WTC11 (cell line): ENCODE measurements around the gene CDK6.

Source experiments
- SOX15 ChIP-seq: fragments of 250-450 bp; sonication (Bioruptor Pico); IDR thresholded peaks from 2 replicates; pipeline ENCODE4 v1.9.0; 2021; ENCODE audit warnings: mild to moderate bottlenecking
- TF ChIP-seq, protein P1 (sequence below): fragments of 200-600 bp; IDR thresholded peaks from 2 replicates; pipeline ENCODE4 v1.8.0; 2022; ENCODE audit warnings: antibody characterized with exemption

DNA sequence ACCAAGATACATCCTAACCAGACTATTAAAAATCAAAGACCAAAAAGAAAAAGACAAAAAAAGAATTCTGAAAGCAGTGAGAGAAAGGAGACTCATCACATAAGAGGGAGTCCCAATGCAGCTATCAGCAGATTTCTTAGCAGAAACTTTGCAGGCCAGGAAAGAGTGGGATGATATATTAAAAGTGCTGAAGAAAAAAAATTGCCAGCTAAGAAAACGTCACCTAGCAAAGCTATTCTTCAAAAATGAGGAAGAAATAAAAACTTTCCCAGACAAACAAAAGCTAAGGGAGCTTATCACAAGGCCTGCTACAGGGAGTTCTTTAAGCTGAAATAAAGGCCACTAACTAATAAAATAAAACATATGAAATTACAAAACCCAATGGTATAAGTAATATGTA, 40.5 kb upstream of the CDK6 start:
- TF ChIP-seq, protein P1, sequence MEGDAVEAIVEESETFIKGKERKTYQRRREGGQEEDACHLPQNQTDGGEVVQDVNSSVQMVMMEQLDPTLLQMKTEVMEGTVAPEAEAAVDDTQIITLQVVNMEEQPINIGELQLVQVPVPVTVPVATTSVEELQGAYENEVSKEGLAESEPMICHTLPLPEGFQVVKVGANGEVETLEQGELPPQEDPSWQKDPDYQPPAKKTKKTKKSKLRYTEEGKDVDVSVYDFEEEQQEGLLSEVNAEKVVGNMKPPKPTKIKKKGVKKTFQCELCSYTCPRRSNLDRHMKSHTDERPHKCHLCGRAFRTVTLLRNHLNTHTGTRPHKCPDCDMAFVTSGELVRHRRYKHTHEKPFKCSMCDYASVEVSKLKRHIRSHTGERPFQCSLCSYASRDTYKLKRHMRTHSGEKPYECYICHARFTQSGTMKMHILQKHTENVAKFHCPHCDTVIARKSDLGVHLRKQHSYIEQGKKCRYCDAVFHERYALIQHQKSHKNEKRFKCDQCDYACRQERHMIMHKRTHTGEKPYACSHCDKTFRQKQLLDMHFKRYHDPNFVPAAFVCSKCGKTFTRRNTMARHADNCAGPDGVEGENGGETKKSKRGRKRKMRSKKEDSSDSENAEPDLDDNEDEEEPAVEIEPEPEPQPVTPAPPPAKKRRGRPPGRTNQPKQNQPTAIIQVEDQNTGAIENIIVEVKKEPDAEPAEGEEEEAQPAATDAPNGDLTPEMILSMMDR = no peak
- no peak for TF ChIP-seq SOX15
